Mesendoderm (in vitro differentiated cells): Measurements from ENCODE around the gene DISC1.
A peak's percentile ranks its signal among the peaks of the same experiment; 100 is the strongest.
"Not testable (repeated sequence)": the region's sequence is repeated elsewhere in the genome, so short reads cannot be mapped to it uniquely, and the experiment has no call there.

Experiments used
- DNase-seq: peaks from one replicate; pipeline ENCODE4 v3.0.0; 2013
- H2AK5ac ChIP-seq: 2 replicates; pipeline ENCODE4 v1.6.1; 2013; ENCODE audit warnings: low read length, inconsistent platforms
- H2BK120ac ChIP-seq: 2 replicates; pipeline ENCODE4 v1.6.1; 2013; ENCODE audit warnings: low read depth, mild to moderate bottlenecking, low read length, moderate library complexity, mixed read lengths
- H2BK15ac ChIP-seq: replicated peaks from 2 replicates; pipeline ENCODE4 v1.6.1; 2013; ENCODE audit warnings: low read depth, mild to moderate bottlenecking, moderate library complexity
- H2BK5ac ChIP-seq: 2 replicates; pipeline ENCODE4 v1.6.1; 2013; ENCODE audit warnings: low read length, inconsistent platforms
- H3K18ac ChIP-seq: 2 replicates; pipeline ENCODE4 v1.6.1; 2013; ENCODE audit warnings: mild to moderate bottlenecking, low read length, mixed read lengths
- H3K23ac ChIP-seq: one replicate; pipeline ENCODE4 v1.6.1; 2013; ENCODE audit warnings: low read length
- H3K27ac ChIP-seq: 2 replicates; pipeline ENCODE4 v1.5.1; 2013; ENCODE audit warnings: low read depth, mild to moderate bottlenecking, inconsistent platforms, low read length, moderate library complexity
- H3K27me3 ChIP-seq: 2 replicates; pipeline ENCODE4 v1.6.1; 2013; ENCODE audit warnings: low read length, control low read depth, mild to moderate bottlenecking, inconsistent platforms; ENCODE audit not compliant: insufficient read depth, poor library complexity
- H3K36me3 ChIP-seq: 2 replicates; pipeline ENCODE4 v1.6.1; 2013; ENCODE audit warnings: low read length, inconsistent platforms; ENCODE audit not compliant: control insufficient read depth, insufficient read depth
- H3K4ac ChIP-seq: one replicate; pipeline ENCODE4 v1.6.1; 2013; ENCODE audit warnings: low read depth, mild to moderate bottlenecking, low read length, moderate library complexity
- H3K4me1 ChIP-seq: 2 replicates; pipeline ENCODE4 v1.6.1; 2013; ENCODE audit warnings: low read depth, low read length, inconsistent platforms; ENCODE audit not compliant: control insufficient read depth
- H3K4me2 ChIP-seq: 2 replicates; pipeline ENCODE4 v1.6.1; 2013; ENCODE audit warnings: low read length
- H3K4me3 ChIP-seq: 2 replicates; pipeline ENCODE4 v1.5.1; 2013; ENCODE audit warnings: mild to moderate bottlenecking, low read length
- H3K56ac ChIP-seq: one replicate; pipeline ENCODE4 v1.6.1; 2013; ENCODE audit warnings: low read length
- H3K79me1 ChIP-seq: 2 replicates; pipeline ENCODE4 v1.6.1; 2013; ENCODE audit warnings: low read length, inconsistent platforms
- H3K79me2 ChIP-seq: 2 replicates; pipeline ENCODE4 v1.6.1; 2013; ENCODE audit warnings: mild to moderate bottlenecking, low read length; ENCODE audit not compliant: control insufficient read depth, insufficient read depth
- H3K9ac ChIP-seq: 2 replicates; pipeline ENCODE4 v1.6.1; 2013; ENCODE audit warnings: low read length, inconsistent platforms
- H4K5ac ChIP-seq: one replicate; pipeline ENCODE4 v1.6.1; 2013; ENCODE audit warnings: low read length
- H4K8ac ChIP-seq: one replicate; pipeline ENCODE4 v1.6.1; 2013; ENCODE audit warnings: low read depth, mild to moderate bottlenecking, control low read depth, low read length, moderate library complexity
- WGBS: extraction: QIAGEN DNeasy Blood & Tissue Kit; methylation state at CpG from one replicate; pipeline ENCODE4 v1.1.7; 2013; ENCODE audit warnings: low lambda C conversion rate, missing lambda C conversion rate; ENCODE audit not compliant: insufficient coverage; ENCODE audit errors: extremely low coverage; 5-methylcytosine and 5-hydroxymethylcytosine counted together

DISC1 gene

GRCh38 chr1:231959225-231959884, 332.8 kb downstream of the DISC1 start:
- H4K8ac ChIP-seq: no peak overlapping the region
- no peak overlapping the region for H2BK120ac ChIP-seq
- H3K36me3 ChIP-seq: no peaks in the 10 kb centered on the region
- no peak overlapping the region for H4K5ac ChIP-seq
- H3K9ac ChIP-seq: no peak overlapping the region
- no peak overlapping the region for H3K4me2 ChIP-seq
- no peak overlapping the region for H3K18ac ChIP-seq
- no peaks in the 10 kb centered on the region for H3K27me3 ChIP-seq
- no peaks in the 10 kb centered on the region for H3K4me1 ChIP-seq
- no peak overlapping the region for H3K56ac ChIP-seq
- H3K79me2 ChIP-seq: no peaks in the 10 kb centered on the region
- no peak overlapping the region for H3K4ac ChIP-seq
- H2BK5ac ChIP-seq: no peak overlapping the region
- no peaks in the 10 kb centered on the region for H3K79me1 ChIP-seq
- no peak overlapping the region for H3K23ac ChIP-seq
- H3K4me3 ChIP-seq: no peak overlapping the region
- H3K27ac ChIP-seq: no peak overlapping the region
- no CpG with 5 or more reads among the region's 6 CpGs for WGBS
- no peak overlapping the region for H2BK15ac ChIP-seq
- H2AK5ac ChIP-seq: no peak overlapping the region
- DNase-seq: no peak

- not testable (repeated sequence) for H3K27me3 ChIP-seq, H3K4me1 ChIP-seq, H3K4ac ChIP-seq, H4K8ac ChIP-seq, H3K9ac ChIP-seq, H2BK15ac ChIP-seq, H3K23ac ChIP-seq, DNase-seq, H2BK120ac ChIP-seq, H3K79me2 ChIP-seq, H2AK5ac ChIP-seq, H3K18ac ChIP-seq, H3K27ac ChIP-seq, H3K79me1 ChIP-seq, H3K56ac ChIP-seq, H3K4me3 ChIP-seq, H3K36me3 ChIP-seq, H2BK5ac ChIP-seq, H4K5ac ChIP-seq, H3K4me2 ChIP-seq
- no CpG with 5 or more reads among the region's 1 CpG for WGBS
These were observed 335.2 kb downstream of the DISC1 start for GRCh38 chr1:231961801-231962200.

- Histone ChIP-seq H3K4me3 (no peak overlapping the region), H2BK15ac (no peak overlapping the region), H4K5ac (no peak overlapping the region), H4K8ac (no peak overlapping the region), H3K79me1 (no peaks in the 10 kb centered on the region), H3K27me3 (no peaks in the 10 kb centered on the region), H2AK5ac (no peak overlapping the region), H3K79me2 (no peaks in the 10 kb centered on the region), H3K36me3 (no peaks in the 10 kb centered on the region), H3K23ac (no peak overlapping the region), H3K56ac (no peak overlapping the region), H3K4ac (no peak overlapping the region), H3K27ac (no peak overlapping the region), H2BK120ac (no peak overlapping the region), H3K4me1 (no peaks in the 10 kb centered on the region), H3K18ac (no peak overlapping the region), H3K9ac (no peak overlapping the region), H3K4me2 (no peak overlapping the region), H2BK5ac (no peak overlapping the region)
- no peak for DNase-seq
- WGBS: no CpG with 5 or more reads among the region's 2 CpGs
These were observed 336.0 kb downstream of the DISC1 start for GRCh38 chr1:231962636-231963035.

- DNase-seq: peak; percentile 63
- no CpG with 5 or more reads among the region's 2 CpGs for WGBS
- Histone ChIP-seq H3K9ac (no peak overlapping the region), H3K56ac (no peak overlapping the region), H3K4me2 (no peak overlapping the region), H2BK15ac (no peak overlapping the region), H3K27me3 (no peaks in the 10 kb centered on the region), H3K23ac (no peak overlapping the region), H2BK5ac (no peak overlapping the region), H3K36me3 (no peaks in the 10 kb centered on the region), H3K27ac (no peak overlapping the region), H2AK5ac (no peak overlapping the region), H3K79me2 (no peaks in the 10 kb centered on the region), H4K8ac (no peak overlapping the region), H3K79me1 (no peaks in the 10 kb centered on the region), H4K5ac (no peak overlapping the region), H3K4ac (no peak overlapping the region), H3K18ac (no peak overlapping the region), H2BK120ac (no peak overlapping the region), H3K4me3 (no peak overlapping the region), H3K4me1 (no peaks in the 10 kb centered on the region)
These were observed 337.7 kb downstream of the DISC1 start for GRCh38 chr1:231964241-231964640.

- Histone ChIP-seq H3K56ac (no peak overlapping the region), H2BK5ac (no peak overlapping the region), H3K4ac (no peak overlapping the region), H2AK5ac (no peak overlapping the region), H3K18ac (no peak overlapping the region), H2BK120ac (no peak overlapping the region), H3K4me1 (no peaks in the 10 kb centered on the region), H3K27me3 (no peaks in the 10 kb centered on the region), H2BK15ac (no peak overlapping the region), H3K23ac (no peak overlapping the region), H3K4me2 (no peak overlapping the region), H3K79me2 (no peaks in the 10 kb centered on the region), H3K36me3 (no peaks in the 10 kb centered on the region), H4K8ac (no peak overlapping the region), H3K4me3 (no peak overlapping the region), H3K27ac (no peak overlapping the region), H4K5ac (no peak overlapping the region), H3K79me1 (no peaks in the 10 kb centered on the region), H3K9ac (no peak overlapping the region)
- no peak for DNase-seq
These were observed 338.4 kb downstream of the DISC1 start for GRCh38 chr1:231964961-231965360.

- Histone ChIP-seq H2AK5ac (no peak overlapping the region), H2BK120ac (no peak overlapping the region), H3K4me3 (no peak overlapping the region), H3K18ac (no peak overlapping the region), H3K9ac (no peak overlapping the region), H3K4me1 (no peaks in the 10 kb centered on the region), H3K36me3 (no peaks in the 10 kb centered on the region), H3K79me1 (no peaks in the 10 kb centered on the region), H2BK5ac (no peak overlapping the region), H3K23ac (no peak overlapping the region), H3K4me2 (no peak overlapping the region), H3K27ac (no peak overlapping the region), H3K79me2 (no peaks in the 10 kb centered on the region), H3K56ac (no peak overlapping the region), H4K8ac (no peak overlapping the region), H4K5ac (no peak overlapping the region), H3K27me3 (no peaks in the 10 kb centered on the region), H3K4ac (no peak overlapping the region), H2BK15ac (no peak overlapping the region)
- no peak for DNase-seq
- no CpG with 5 or more reads among the region's 2 CpGs for WGBS
These were observed 339.0 kb downstream of the DISC1 start for GRCh38 chr1:231965615-231966014.
